IPS-15b (cell line): ENCODE data around the gene NANS.

ENCODE experiments used
- H3K27me3 ChIP-seq: one replicate; pipeline ENCODE4 v1.6.1; 2013; ENCODE audit warnings: low read length; ENCODE audit not compliant: control insufficient read depth, insufficient read depth
- H3K36me3 ChIP-seq: one replicate; pipeline ENCODE4 v1.6.1; 2013; ENCODE audit warnings: low read length; ENCODE audit not compliant: control insufficient read depth, insufficient read depth
- H3K4me1 ChIP-seq: one replicate; pipeline ENCODE4 v1.6.1; 2013; ENCODE audit warnings: mild to moderate bottlenecking, low read length; ENCODE audit not compliant: control insufficient read depth, insufficient read depth
- H3K4me3 ChIP-seq: one replicate; pipeline ENCODE4 v1.5.1; 2013; ENCODE audit warnings: low read depth, low read length
- H3K9ac ChIP-seq: one replicate; pipeline ENCODE4 v1.6.1; 2013; ENCODE audit warnings: low read depth, mild to moderate bottlenecking, low read length
- H3K9me3 ChIP-seq: one replicate; pipeline ENCODE4 v1.6.1; 2013; ENCODE audit warnings: mild to moderate bottlenecking, low read length; ENCODE audit not compliant: control insufficient read depth, insufficient read depth

Gene NANS

GRCh38 chr9:98094851-98095250 lies 38.3 kb downstream of the NANS start:
- H3K4me3 ChIP-seq = no peak overlapping the region
- H3K36me3 ChIP-seq = peaks cover 5% of the 10 kb centered on the region
- H3K4me1 ChIP-seq = peaks cover 9% of the 10 kb centered on the region
- no peaks in the 10 kb centered on the region for H3K27me3 ChIP-seq
- no peaks in the 10 kb centered on the region for H3K9me3 ChIP-seq
- no peak overlapping the region for H3K9ac ChIP-seq

GRCh38 chr9:98095401-98095800 lies 38.9 kb downstream of the NANS start:
- H3K9me3 ChIP-seq = no peaks in the 10 kb centered on the region
- no peaks in the 10 kb centered on the region for H3K27me3 ChIP-seq
- H3K4me3 ChIP-seq = no peak overlapping the region
- H3K36me3 ChIP-seq = peaks cover 5% of the 10 kb centered on the region
- peaks cover 9% of the 10 kb centered on the region for H3K4me1 ChIP-seq
- no peak overlapping the region for H3K9ac ChIP-seq

DNA sequence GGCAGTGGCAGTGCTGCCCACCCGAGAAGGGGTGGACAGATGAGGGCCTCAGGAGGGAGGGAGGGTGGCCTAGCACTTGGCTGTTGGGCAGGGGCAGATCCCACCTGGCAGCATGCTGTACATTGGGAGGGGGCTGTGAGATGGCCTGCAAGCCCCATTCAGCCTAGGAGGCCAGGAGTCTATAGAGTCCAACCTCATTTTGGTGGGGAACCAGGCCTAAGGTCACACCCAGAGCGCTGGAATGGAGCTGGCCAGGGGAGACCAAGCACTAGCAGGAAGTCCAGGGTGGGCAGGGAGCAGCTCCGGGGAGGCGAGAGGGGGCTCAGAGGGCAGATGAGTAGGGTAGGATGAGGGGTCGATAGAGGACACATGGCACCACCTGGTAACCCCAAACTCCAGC lies 39.6 kb downstream of the NANS start:
- no peak overlapping the region for H3K4me3 ChIP-seq
- H3K9ac ChIP-seq = no peak overlapping the region
- no peaks in the 10 kb centered on the region for H3K27me3 ChIP-seq
- H3K36me3 ChIP-seq = peaks cover 5% of the 10 kb centered on the region
- peaks cover 9% of the 10 kb centered on the region for H3K4me1 ChIP-seq
- H3K9me3 ChIP-seq = no peaks in the 10 kb centered on the region

- Histone ChIP-seq H3K4me3 (no peak overlapping the region), H3K9me3 (no peaks in the 10 kb centered on the region), H3K36me3 (peaks cover 5% of the 10 kb centered on the region), H3K4me1 (no peaks in the 10 kb centered on the region), H3K9ac (no peak overlapping the region), H3K27me3 (no peaks in the 10 kb centered on the region)
These were observed 41.3 kb downstream of the NANS start for GRCh38 chr9:98097836-98098235.

- H3K4me3 ChIP-seq = no peak overlapping the region
- H3K36me3 ChIP-seq = peaks cover 5% of the 10 kb centered on the region
- H3K27me3 ChIP-seq = no peaks in the 10 kb centered on the region
- no peaks in the 10 kb centered on the region for H3K9me3 ChIP-seq
- H3K4me1 ChIP-seq = no peaks in the 10 kb centered on the region
- no peak overlapping the region for H3K9ac ChIP-seq
These were observed 42.8 kb downstream of the NANS start for GRCh38 chr9:98099346-98099745.

GRCh38 chr9:98099898-98100297 lies 43.4 kb downstream of the NANS start:
- Histone ChIP-seq H3K9ac (no peak overlapping the region), H3K4me1 (no peaks in the 10 kb centered on the region), H3K36me3 (peaks cover 4% of the 10 kb centered on the region), H3K4me3 (no peak overlapping the region), H3K9me3 (no peaks in the 10 kb centered on the region), H3K27me3 (no peaks in the 10 kb centered on the region)

DNA sequence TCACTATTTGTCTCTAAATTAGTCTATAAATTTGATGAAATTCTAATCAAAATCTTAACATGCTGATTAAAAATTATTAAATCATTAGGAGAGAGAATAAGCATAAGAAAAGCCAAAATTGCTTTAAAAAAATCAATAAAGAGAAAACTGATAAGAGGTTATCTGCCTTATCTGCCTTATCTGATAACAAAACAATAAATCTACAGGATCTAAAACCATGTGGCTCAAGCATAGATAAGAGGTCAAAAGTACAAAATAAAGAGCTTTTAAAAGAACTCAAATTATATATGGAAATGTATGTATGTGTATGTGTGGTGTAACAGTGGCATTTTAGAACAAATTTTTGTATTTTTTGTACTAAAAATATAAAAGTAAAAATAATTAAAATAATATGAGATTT lies 43.9 kb downstream of the NANS start:
- Histone ChIP-seq H3K27me3 (no peaks in the 10 kb centered on the region), H3K36me3 (no peaks in the 10 kb centered on the region), H3K4me1 (no peaks in the 10 kb centered on the region), H3K9me3 (no peaks in the 10 kb centered on the region), H3K9ac (no peak overlapping the region), H3K4me3 (no peak overlapping the region)

- H3K9ac ChIP-seq = no peak overlapping the region
- H3K36me3 ChIP-seq = no peaks in the 10 kb centered on the region
- H3K27me3 ChIP-seq = no peaks in the 10 kb centered on the region
- H3K9me3 ChIP-seq = no peaks in the 10 kb centered on the region
- no peaks in the 10 kb centered on the region for H3K4me1 ChIP-seq
- no peak overlapping the region for H3K4me3 ChIP-seq
These were observed 44.9 kb downstream of the NANS start for GRCh38 chr9:98101416-98101815.

DNA sequence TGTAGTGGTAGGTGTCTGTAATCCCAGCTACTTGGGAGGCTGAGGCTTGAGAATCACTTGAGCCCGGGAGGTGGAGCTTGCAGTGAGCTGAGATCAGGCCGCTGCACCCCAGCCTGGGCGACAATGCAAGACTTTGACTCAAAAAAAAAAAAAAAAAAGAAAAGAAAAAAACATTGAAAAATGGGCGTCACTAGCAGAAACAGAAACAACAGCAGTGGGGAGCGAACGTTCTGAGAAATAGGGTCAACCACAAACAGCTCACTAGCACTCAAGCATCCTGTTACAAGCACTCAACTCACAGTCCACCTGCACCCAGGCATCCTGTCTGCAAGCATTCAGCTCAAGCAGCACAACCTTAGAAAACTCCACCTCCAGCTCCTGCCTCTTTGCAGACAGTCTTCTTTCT lies 45.3 kb downstream of the NANS start:
- H3K4me3 ChIP-seq = no peak overlapping the region
- H3K27me3 ChIP-seq = no peaks in the 10 kb centered on the region
- no peak overlapping the region for H3K9ac ChIP-seq
- no peaks in the 10 kb centered on the region for H3K9me3 ChIP-seq
- H3K4me1 ChIP-seq = no peaks in the 10 kb centered on the region
- H3K36me3 ChIP-seq = no peaks in the 10 kb centered on the region

DNA sequence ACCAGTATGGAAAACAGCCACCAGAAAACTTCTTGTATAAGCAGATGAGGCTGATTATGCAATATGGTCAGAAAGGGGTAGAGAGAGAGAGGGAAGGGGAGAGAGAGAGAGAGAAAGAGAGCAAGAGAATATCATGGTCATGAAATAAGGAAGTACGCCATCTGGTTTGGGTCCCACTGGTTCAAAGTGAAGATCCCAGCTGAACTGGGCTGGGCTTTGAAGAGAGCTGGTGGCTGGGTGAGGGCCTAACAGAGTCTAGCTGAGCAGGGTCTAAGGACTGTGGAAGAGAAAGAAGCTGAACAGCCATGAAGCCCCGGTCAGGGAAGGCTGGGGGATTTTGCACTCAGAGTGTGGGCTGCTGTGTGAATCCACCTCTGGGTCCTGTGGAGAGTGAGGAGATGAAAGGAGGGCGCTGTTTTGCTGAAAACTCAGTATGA lies 47.9 kb downstream of the NANS start:
- Histone ChIP-seq H3K9me3 (no peaks in the 10 kb centered on the region), H3K9ac (no peak overlapping the region), H3K27me3 (no peaks in the 10 kb centered on the region), H3K36me3 (no peaks in the 10 kb centered on the region), H3K4me1 (no peaks in the 10 kb centered on the region), H3K4me3 (no peak overlapping the region)

DNA sequence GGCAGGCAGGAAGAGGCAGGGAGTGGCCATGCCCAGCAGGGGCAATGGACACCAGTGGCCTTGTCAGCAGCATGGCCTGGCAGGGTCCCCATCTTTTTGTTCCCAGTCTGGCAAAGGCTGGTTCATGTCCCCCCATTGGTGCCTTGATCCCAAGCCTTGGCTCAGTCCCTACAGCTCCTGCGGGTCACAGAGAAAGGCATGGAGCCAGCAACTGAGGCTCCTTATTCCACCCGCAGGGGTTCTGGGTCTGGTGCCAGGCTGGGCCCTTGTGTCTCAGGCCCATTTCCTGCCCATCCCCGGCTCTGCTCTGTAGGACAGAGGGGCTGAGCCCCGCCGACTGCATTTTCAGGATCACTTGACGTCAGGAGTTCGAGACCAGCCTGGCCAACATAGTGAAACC lies 48.5 kb downstream of the NANS start:
- Histone ChIP-seq H3K36me3 (no peaks in the 10 kb centered on the region), H3K9ac (no peak overlapping the region), H3K9me3 (no peaks in the 10 kb centered on the region), H3K27me3 (no peaks in the 10 kb centered on the region), H3K4me1 (no peaks in the 10 kb centered on the region), H3K4me3 (no peak overlapping the region)

GRCh38 chr9:98107926-98108325 lies 51.4 kb downstream of the NANS start:
- Histone ChIP-seq H3K9ac (no peak overlapping the region), H3K4me1 (no peaks in the 10 kb centered on the region), H3K36me3 (no peaks in the 10 kb centered on the region), H3K4me3 (no peak overlapping the region), H3K9me3 (no peaks in the 10 kb centered on the region), H3K27me3 (no peaks in the 10 kb centered on the region)

DNA sequence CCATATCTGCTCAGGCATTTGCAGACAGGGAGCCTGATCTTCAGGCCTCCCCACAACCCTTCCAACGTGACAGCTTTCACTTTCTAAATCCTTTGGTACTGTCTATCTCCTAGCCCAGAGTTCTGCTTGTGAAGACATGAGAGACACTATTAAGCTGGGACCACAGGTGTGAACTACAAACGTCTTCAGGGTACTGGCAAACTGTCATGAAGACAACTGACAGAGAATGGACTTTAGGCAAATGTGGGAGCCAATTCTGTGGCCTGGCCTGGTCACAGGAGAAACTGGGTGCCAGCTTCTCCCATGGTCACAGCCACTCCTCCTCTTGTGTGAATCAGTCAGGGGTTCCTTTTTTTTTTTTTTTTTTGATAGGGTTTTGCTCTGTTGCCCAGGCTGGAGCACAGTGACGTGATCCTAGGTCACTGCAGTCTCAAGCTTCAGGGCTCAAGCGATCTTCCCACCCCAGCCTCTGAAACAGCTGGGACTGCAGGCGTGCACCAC lies 52.0 kb downstream of the NANS start:
- Histone ChIP-seq H3K27me3 (no peaks in the 10 kb centered on the region), H3K9me3 (no peaks in the 10 kb centered on the region), H3K4me1 (no peaks in the 10 kb centered on the region), H3K9ac (no peak overlapping the region), H3K36me3 (no peaks in the 10 kb centered on the region), H3K4me3 (no peak overlapping the region)
